ENCODE measurements around the gene PCDHB11.
"Not testable (repeated sequence)": the region's sequence is repeated elsewhere in the genome, so short reads cannot be mapped to it uniquely, and the experiment has no call there.

DNA sequence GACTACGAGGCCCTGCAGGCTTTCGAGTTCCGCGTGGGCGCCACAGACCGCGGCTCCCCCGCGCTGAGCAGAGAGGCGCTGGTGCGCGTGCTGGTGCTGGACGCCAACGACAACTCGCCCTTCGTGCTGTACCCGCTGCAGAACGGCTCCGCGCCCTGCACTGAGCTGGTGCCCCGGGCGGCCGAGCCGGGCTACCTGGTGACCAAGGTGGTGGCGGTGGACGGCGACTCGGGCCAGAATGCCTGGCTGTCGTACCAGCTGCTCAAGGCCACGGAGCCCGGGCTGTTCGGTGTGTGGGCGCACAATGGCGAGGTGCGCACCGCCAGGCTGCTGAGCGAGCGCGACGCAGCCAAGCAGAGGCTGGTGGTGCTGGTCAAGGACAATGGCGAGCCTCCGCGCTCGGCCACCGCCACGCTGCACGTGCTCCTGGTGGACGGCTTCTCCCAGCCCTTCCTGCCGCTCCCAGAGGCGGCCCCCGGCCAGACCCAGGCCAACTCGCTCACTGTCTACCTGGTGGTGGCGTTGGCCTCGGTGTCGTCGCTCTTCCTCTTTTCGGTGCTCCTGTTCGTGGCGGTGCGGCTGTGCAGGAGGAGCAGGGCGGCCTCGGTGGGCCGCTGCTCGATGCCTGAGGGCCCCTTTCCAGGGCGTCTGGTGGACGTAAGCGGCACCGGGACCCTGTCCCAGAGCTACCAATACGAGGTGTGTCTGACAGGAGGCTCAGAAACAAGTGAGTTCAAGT is 15.1 kb upstream of the PCDHB11 start:
- TF ChIP-seq POLR2A (IDR thresholded peaks at IDR 0.05; ENCODE audit: low read depth, low read length) = not testable (repeated sequence)
- TF ChIP-seq, protein P1, sequence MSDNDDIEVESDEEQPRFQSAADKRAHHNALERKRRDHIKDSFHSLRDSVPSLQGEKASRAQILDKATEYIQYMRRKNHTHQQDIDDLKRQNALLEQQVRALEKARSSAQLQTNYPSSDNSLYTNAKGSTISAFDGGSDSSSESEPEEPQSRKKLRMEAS (IDR thresholded peaks at IDR 0.05; ENCODE audit: insufficient read depth, insufficient read length) = not testable (repeated sequence)

Data from endothelial cell of umbilical vein (primary cell).